OCI-LY3 (cell line): Measurements from ENCODE around the gene B4GALT7.

Experiments
- H2AFZ ChIP-seq: fragments of 200-600, 300-600 bp; shearing (Covaris generic); 2 replicates; pipeline ENCODE4 v1.6.0; 2014; ENCODE audit warnings: antibody characterized with exemption, low read depth, low read length
- H3K27ac ChIP-seq: fragments of 200-600, 300-600 bp; sonication (generic); 2 replicates; pipeline ENCODE4 v1.5.1; 2014; ENCODE audit warnings: mild to moderate bottlenecking, low read length, moderate library complexity, mixed read lengths
- H3K27me3 ChIP-seq: fragments of 200-600, 300-600 bp; sonication (generic); 2 replicates; pipeline ENCODE4 v1.6.1; 2014; ENCODE audit warnings: low read depth, low read length, mixed read lengths
- H3K36me3 ChIP-seq: fragments of 200-600, 300-600 bp; sonication (generic); replicated peaks from 2 replicates; pipeline ENCODE3; 2014; ENCODE audit warnings: low read depth, low read length, mixed read lengths
- H3K4me1 ChIP-seq: fragments of 300-600, 200-600 bp; sonication (generic); 2 replicates; pipeline ENCODE4 v1.6.1; 2014; ENCODE audit warnings: low read length, mixed read lengths
- H3K4me2 ChIP-seq: fragments of 200-600, 300-600 bp; sonication (generic); 2 replicates; pipeline ENCODE4 v1.6.1; 2014; ENCODE audit warnings: low read length, mixed read lengths
- H3K4me3 ChIP-seq: fragments of 300-600, 200-600 bp; sonication (generic); 2 replicates; pipeline ENCODE4 v1.5.1; 2014; ENCODE audit warnings: antibody characterized with exemption, mild to moderate bottlenecking, low read length, moderate library complexity
- H3K79me2 ChIP-seq: fragments of 300-600, 200-600 bp; shearing (Covaris generic); 2 replicates; pipeline ENCODE4 v1.6.1; 2014; ENCODE audit warnings: mild to moderate bottlenecking, low read length, mixed read lengths
- H3K9ac ChIP-seq: fragments of 300-600, 200-600 bp; shearing (Covaris generic); 2 replicates; pipeline ENCODE4 v1.6.0; 2014; ENCODE audit warnings: mild to moderate bottlenecking, low read length, moderate library complexity
- H3K9me3 ChIP-seq: fragments of 200-600, 300-600 bp; shearing (Covaris generic); 2 replicates; pipeline ENCODE4 v1.6.1; 2014; ENCODE audit warnings: low read length, mixed read lengths; ENCODE audit not compliant: insufficient read depth
- H4K20me1 ChIP-seq: fragments of 200-600, 300-600 bp; sonication (generic); 2 replicates; pipeline ENCODE4 v1.6.1; 2016; ENCODE audit warnings: low read length, mixed read lengths; ENCODE audit not compliant: insufficient read depth
- EZH2phosphoT487 ChIP-seq: fragments of 200-600 bp; shearing (Covaris generic); IDR thresholded peaks from 2 replicates; pipeline ENCODE4 v1.6.1; 2018; ENCODE audit warnings: antibody characterized with exemption, mixed run types, low read depth
- TF ChIP-seq, protein P1 (sequence below): fragments of 200-600, 300-600 bp; sonication (generic); IDR thresholded peaks from 2 replicates; pipeline ENCODE4 v1.5.1; 2014; ENCODE audit warnings: antibody characterized with exemption, low read length, low read depth

Gene B4GALT7

DNA sequence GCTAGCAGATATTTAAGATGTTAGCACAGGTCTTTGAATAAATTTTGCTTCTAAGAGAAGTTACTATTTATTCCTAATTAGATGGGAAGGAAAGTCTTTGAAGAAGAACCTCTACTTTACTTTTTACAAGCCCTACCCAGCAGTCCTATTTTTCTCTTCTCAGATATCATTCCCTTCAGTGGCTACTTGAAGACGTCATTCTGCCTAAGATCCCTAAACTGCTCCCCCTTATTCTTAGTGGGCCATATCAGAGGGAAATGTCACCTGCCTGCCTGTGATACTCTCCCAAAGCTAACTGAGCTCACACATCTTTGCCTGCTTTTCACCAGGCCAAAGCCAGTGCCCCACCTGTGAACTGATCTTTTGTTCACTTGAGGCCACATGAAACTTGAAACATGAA, 24.4 kb upstream of the B4GALT7 start:
- H3K27me3 ChIP-seq, result no peaks in the 10 kb centered on the region

DNA sequence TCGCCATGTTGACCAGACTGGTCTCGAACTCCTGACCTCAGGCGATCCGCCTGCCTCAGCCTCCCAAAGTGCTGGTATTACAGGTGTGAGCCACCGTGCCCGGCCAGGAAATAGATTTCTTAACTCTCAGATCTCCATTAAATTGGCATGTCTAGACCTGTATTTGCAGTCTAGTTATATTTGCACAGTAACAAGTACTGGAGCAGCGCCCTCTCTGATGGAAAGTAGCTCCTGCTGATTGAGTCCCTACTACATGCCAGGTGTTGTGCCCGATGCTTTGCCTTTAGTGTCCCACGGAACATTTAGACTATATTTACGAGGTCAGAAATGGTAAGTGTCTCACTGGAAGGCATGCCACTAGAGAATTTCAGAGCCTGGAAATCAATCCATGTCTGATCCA, 23.8 kb upstream of the B4GALT7 start:
- Histone ChIP-seq H3K27me3 (no peaks in the 10 kb centered on the region), H3K4me2 (no peak overlapping the region), H3K4me1 (no peaks in the 10 kb centered on the region), H4K20me1 (no peaks in the 10 kb centered on the region), H3K36me3 (no peaks in the 10 kb centered on the region), H3K27ac (no peak overlapping the region), H3K9ac (no peak overlapping the region), H2AFZ (no peak overlapping the region), H3K79me2 (no peaks in the 10 kb centered on the region), H3K9me3 (no peaks in the 10 kb centered on the region), H3K4me3 (no peak overlapping the region)
- TF ChIP-seq, protein P1, sequence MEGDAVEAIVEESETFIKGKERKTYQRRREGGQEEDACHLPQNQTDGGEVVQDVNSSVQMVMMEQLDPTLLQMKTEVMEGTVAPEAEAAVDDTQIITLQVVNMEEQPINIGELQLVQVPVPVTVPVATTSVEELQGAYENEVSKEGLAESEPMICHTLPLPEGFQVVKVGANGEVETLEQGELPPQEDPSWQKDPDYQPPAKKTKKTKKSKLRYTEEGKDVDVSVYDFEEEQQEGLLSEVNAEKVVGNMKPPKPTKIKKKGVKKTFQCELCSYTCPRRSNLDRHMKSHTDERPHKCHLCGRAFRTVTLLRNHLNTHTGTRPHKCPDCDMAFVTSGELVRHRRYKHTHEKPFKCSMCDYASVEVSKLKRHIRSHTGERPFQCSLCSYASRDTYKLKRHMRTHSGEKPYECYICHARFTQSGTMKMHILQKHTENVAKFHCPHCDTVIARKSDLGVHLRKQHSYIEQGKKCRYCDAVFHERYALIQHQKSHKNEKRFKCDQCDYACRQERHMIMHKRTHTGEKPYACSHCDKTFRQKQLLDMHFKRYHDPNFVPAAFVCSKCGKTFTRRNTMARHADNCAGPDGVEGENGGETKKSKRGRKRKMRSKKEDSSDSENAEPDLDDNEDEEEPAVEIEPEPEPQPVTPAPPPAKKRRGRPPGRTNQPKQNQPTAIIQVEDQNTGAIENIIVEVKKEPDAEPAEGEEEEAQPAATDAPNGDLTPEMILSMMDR, result no peak
- no peak for TF ChIP-seq EZH2phosphoT487

More for the DNA sequence above, 24.4 kb upstream of the B4GALT7 start:
- no peak overlapping the region for H3K4me2 ChIP-seq
- no peaks in the 10 kb centered on the region for H3K36me3 ChIP-seq
- no peak overlapping the region for H3K4me3 ChIP-seq
- no peak overlapping the region for H2AFZ ChIP-seq
- H3K27ac ChIP-seq, result no peak overlapping the region
- H3K4me1 ChIP-seq, result no peaks in the 10 kb centered on the region
- H3K9ac ChIP-seq, result no peak overlapping the region
- TF ChIP-seq, protein P1, result no peak
- TF ChIP-seq EZH2phosphoT487, result no peak
- H4K20me1 ChIP-seq, result no peaks in the 10 kb centered on the region
- no peaks in the 10 kb centered on the region for H3K9me3 ChIP-seq
- no peaks in the 10 kb centered on the region for H3K79me2 ChIP-seq

DNA sequence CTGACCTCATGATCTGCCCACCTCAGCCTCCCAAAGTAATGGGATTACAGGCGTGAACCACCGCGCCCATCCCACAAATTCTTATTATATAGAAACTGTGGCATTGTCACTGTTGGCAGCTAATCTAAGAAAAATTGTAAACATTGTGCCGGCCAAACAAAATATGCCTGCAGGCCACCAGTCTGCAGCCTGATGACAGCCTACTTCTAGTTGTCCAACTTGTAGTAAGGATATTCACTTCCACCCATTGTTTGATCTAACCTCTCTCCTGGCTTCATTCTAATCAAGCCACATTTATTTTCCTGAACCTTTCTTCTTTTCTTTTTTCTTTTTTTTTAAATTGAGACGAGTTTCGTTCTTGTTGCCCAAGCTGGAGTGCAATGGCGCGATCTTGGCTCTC, 21.6 kb upstream of the B4GALT7 start:
- Histone ChIP-seq H3K9ac (no peak overlapping the region), H3K4me2 (no peak overlapping the region), H3K9me3 (no peaks in the 10 kb centered on the region), H3K79me2 (no peaks in the 10 kb centered on the region), H3K27me3 (no peaks in the 10 kb centered on the region), H4K20me1 (no peaks in the 10 kb centered on the region), H2AFZ (no peak overlapping the region), H3K36me3 (no peaks in the 10 kb centered on the region), H3K4me3 (no peak overlapping the region), H3K27ac (no peak overlapping the region), H3K4me1 (no peaks in the 10 kb centered on the region)
- TF ChIP-seq EZH2phosphoT487, result no peak
- TF ChIP-seq, protein P1, result no peak

- peaks cover 10% of the 10 kb centered on the region; the same call in 1 of the 2 replicates for H3K27me3 ChIP-seq
- H3K79me2 ChIP-seq, result peaks cover 18% of the 10 kb centered on the region
- H3K4me1 ChIP-seq, result peaks cover 12% of the 10 kb centered on the region
- peaks cover 3% of the 10 kb centered on the region for H3K36me3 ChIP-seq
- TF ChIP-seq EZH2phosphoT487, result no peak
- TF ChIP-seq, protein P1, result no peak
- H3K27ac ChIP-seq, result no peak overlapping the region
- no peak overlapping the region for H2AFZ ChIP-seq
- H3K4me2 ChIP-seq, result no peak overlapping the region
- H3K9me3 ChIP-seq, result no peaks in the 10 kb centered on the region
- H3K4me3 ChIP-seq, result no peak overlapping the region
- no peak overlapping the region for H3K9ac ChIP-seq
- no peaks in the 10 kb centered on the region for H4K20me1 ChIP-seq
These were observed 11.5 kb upstream of the B4GALT7 start for GRCh38 chr5:177588413-177588909.
